Measurements from ENCODE around the gene SYNDIG1.

Gene SYNDIG1

DNA sequence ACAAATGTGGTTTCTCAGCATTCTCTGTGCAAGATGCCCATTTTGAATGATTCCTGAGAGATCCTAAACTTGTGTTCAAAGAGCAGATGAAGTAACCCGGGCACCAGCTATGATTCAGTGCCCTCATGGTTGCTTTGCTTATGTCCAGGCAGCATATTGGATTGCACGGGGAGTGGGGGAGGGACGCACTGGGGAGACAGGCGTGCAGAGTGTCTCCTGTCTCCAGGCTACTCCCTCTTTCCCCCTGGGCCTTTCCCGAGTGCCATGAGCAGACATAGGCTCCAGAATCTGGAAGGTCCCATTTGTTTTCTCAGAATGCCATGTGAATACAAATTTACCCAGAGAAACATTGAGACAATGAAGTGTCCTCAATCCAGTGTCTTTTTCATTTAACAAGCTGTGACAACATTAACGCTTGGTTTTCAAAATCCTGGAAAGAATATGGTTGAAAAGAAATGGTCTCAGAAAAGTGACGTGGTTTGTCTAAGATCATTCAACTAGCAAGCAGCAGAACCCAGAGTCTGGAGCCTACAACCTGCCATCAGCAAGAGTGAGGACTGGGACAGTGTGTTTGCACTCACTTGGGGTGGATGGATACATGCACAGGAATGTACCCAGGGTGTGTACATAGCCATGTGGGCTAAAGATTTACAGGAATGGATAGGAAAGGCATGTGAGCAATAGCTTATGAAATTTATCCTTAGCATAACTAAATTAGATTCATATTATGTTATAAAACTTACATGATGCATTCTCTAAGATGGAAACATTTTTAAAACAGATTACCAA, 4.2 kb downstream of the SYNDIG1 start:
- no peak for DNase-seq (ENCODE audit: low spot score)

DNA sequence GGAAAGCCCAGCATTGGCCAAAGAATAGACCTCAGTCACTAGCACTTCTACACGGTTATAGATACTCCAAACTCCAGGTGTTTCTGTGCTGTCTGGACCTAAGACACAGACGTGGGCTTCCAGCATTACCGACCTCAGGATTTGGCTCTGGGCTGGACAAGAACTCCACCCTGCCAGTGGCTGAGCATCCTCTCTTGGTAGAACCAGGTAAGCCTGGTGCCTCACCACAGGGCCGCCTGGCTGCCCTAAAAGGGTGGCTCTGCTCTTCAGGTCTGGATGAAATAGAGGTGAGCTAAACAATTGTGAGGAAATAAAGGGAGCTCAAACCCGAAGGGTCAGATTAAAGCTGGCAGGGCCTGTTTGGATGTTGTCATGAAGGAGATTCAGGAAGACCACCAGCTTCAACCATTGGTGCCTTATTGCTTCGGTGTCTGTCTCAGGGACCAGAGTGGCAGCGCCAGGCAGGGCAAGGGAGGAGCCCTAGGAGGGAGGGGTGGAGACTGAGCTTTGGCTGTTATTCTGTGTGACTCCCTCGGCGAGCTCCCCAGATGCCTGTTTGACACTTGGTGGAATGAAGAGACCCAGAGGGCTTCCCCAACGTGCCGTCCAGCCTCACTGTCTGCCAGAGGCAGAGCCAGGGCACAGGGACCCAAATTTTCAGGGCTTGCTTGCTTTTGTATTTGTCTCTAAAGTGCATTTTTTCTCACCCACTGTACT, 8.6 kb downstream of the SYNDIG1 start:
- no peak for DNase-seq (ENCODE audit: low spot score)

DNA sequence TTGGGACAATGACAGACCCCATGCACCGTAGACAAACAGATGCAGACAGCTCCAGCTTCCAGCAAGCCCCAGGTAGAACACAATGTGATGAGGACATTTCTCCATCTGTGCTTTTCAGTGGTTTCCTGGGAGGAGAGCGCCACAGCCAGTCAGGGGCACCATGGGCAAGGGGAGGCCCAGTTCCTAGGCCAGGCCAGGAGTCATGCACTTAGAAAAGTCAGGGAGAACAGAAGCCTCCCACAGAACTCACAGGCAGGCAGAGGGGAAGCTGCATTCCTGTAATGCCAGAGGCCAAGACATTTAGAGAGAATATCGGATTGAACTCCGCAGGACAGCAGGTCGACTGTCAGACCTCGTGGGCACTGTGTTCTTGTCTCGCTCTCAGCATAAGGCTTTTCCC, 9.2 kb downstream of the SYNDIG1 start:
- no peak for DNase-seq (ENCODE audit: low spot score)

DNA sequence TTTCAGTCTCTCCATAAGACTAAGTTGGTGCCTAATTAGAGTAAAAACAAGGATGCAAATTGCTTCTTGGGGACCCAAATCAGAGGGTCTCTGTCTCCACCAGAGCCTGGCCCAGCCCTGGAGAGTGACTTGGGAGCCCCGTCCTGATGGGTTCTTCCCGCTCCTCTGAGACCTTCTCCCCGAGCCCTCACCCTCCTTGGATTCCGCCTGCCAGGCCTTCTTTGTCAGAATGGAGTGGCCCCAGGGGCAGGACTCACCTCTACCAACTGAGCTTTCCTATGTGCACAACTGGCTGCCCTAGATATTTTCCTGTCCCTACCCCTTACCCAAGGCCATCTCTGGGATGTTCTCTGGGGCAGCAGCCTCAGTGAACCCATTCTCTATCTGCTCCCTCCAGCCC, 9.7 kb downstream of the SYNDIG1 start:
- DNase-seq (ENCODE audit: low spot score) = no peak

DNA sequence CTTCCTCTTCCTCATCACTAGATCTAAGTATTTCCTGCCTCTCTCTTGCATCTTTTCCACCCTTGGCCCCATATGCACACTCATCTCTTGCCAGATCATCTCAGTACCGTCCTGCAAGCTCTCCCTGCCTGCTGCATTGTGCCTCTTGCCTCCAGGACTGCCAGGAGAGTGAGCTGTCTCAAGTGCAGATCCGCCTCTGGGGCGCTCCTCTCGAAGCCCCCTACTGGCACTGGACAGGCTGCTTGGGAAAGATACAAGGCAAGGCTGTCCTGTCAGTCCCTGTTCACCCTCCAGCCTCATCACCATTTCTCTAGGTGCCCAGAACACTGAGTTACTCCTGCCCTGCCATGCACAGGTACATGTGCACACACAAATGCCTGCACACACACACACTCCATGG, 10.2 kb downstream of the SYNDIG1 start:
- no peak for DNase-seq (ENCODE audit: low spot score)

DNA sequence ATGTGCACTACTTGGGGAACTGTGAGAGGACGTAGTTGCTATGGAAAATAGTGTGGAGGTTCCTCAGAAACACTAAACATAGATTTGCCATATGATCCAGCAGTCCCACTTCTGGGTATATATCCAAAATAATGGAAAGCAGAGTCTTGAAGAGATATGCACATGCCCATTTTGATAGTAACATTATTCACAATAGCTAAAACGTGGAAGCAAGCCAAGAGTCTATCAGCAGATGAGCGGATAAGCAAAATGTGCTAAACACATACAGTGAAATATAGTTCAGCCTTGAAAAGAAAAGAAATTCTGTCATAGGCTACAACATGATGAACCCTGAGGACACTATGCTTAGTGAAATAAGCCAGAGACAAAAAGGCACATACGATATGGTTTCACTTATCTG, 11.1 kb downstream of the SYNDIG1 start:
- no peak for DNase-seq (ENCODE audit: low spot score)

DNA sequence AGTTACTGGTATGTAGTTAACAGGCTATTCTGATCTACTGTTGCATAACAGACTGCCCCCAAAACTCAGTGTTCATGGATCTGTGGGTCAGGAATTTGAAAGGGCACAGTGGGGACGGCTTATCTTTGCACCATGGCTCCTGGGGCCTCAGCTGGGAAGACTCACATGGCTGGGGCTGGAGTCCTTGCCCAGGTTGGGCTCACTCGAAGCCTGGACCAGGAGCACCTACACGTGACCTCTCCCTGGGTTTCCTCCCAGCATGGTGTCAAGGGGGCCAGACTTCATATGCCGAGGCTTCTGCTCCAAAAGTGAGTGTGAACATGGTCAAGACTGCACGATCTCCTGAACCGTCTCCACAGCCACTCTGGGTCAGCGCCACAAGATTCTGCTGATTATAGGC, 11.7 kb downstream of the SYNDIG1 start:
- DNase-seq (ENCODE audit: low spot score) = no peak

DNA sequence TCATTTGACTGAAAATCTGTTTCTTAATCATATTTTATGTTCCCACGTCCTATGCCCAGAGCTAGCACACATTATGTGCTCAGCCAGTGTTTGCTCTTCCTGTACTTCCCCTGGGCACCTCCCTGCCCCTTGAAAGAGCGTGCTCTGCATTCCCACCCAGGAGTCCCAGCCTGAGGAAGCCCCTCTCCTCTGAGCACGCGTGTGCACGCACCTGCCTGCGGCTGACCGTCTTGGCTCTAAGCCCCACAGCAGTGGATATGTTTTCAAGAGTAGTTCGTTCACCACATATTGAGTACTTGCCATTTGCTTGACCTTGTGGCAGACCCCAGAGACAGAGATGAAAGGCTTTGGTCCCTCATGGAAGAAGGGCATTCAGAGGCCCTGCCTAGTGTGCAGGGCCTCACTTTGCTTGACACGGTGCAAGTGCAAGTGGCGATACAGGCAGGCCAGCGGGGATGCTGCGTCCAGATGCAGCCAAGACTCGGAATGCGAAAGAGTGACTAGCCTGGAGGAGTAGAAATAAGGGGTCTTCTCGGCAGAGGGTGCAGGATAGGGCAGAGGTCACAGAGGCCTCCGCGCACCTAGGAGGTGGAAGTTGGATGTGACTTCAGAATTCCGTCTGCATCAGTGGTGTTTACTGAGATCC, 14.1 kb downstream of the SYNDIG1 start:
- DNase-seq (ENCODE audit: low spot score) = no peak

DNA sequence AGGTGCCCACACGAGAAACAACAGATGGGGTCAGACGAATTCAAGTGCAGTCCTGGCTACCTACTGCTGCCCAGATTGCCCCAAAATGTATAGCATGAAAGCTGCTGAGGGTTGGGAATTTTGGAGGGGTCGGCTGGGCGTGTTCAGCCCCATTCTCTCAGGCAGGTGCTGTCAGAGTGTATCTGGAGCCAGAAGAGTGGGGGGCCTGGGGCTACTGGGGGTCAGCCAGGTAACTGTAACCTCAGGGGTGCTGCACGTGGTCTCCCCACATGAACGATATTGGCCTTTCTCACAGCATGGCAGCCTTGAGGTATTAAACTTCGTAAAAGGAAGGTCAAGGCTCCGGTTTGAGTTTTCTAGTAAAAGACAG, 14.6 kb downstream of the SYNDIG1 start:
- DNase-seq (ENCODE audit: low spot score) = no peak

DNA sequence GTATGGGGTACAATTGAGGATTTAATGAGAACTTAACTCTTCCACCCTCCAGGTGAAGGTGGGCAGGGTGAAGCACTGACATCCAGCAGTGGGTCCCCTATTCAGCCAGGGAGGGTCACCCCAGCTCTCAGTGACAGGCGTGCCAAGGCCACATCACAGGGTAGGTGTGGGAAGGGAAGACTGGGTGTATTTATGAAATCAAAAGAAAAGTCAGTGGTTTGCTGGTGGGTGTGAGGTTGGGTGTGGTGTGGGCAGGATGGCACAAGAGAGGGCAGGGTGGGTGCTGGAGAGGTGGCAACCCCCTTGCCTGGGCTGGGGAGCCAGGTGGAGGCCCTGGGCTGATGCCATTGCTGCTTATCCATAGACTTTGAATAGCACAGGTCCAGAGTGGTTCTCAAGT, 16.6 kb downstream of the SYNDIG1 start:
- DNase-seq (ENCODE audit: low spot score) = no peak

DNA sequence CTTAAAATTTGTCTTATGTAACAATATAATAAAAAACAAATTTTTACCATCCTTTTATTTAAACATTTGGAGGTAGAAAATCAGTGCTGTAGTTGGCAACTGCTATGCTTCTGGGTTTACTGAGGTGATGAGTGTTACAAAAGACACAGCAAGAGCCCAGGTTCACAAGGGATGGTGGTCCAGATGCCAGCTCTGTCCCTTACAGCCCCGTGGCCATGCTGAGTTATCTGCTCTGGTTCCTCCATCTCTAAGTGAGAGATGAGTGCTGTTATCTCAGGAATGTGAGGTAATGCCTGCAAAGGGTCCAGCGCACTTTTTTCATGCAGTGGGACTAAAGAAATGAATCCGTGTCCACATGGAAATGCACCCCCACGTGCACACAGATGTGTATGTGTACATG, 17.8 kb downstream of the SYNDIG1 start:
- DNase-seq (ENCODE audit: low spot score) = no peak

DNA sequence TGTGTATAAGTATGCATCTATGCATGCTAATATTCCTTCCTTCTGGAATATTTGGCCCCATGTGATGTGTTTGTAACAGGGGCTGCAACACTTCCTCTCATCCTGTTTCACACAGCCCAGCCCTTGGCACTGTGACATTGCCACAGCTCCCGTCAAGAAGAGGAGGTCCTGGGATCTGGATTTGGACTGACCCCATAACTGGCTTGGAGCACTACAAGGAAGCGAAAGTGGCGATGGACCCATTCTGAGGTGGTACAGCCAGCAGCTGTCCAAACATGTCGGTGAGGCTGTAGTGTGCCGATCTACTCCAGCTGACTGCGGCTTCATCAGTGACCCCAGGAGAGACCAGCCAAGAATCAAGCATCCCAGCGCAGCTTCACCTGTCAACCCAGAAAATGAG, 18.2 kb downstream of the SYNDIG1 start:
- DNase-seq (ENCODE audit: low spot score) = no peak

DNA sequence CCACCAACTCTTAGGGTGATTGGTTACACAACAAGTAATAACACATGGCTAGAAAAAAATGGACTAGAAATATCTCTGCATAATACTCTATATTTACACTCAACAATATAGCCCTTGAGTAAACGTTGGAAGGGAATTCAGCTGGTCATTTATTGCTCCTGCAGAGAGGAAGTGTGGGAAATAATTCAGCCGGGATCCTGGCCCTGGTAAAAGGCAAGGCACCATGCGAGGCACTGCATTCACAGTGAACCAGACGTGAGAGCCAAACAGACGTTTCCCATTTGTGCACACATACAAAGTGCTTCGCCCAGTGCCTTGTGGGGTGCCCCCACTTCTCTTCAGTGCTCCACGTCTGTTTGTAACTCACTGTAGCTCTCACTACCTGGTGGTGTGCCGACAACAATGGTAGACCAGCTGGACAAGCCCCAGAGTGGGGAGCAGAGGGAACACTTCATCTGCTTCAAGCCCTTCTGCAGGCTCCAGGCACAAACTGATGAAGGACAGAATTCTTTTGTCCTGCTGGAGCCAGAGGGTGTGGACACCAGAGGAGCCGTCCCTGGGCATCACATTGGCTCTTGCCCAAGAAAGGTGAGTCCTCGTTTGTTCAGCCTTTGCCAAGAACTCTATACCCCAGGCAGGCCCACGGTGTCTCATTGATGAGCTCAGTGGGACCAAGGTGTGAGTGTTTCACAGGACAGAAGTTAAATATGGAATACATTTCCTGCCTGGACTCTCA, 18.8 kb downstream of the SYNDIG1 start:
- no peak for DNase-seq (ENCODE audit: low spot score)

DNA sequence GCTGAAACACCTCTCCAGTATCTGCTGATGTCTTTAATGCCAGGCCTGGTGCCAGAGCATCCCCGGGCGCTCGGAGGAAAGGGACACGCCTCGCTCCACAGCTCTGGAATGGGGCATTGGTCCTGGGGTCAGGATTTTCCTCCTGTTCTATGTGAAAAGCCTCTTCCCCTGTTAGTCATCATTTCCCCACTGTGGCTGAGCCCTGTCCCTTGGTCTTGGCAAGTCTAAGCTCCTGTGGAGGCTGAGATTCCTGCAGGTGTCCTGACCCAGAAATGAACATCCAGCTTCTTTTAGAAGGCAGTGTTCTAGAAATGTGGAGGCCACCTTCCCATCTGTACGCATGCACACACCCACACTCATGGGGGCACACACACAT, 19.4 kb downstream of the SYNDIG1 start:
- DNase-seq (ENCODE audit: low spot score) = no peak

DNA sequence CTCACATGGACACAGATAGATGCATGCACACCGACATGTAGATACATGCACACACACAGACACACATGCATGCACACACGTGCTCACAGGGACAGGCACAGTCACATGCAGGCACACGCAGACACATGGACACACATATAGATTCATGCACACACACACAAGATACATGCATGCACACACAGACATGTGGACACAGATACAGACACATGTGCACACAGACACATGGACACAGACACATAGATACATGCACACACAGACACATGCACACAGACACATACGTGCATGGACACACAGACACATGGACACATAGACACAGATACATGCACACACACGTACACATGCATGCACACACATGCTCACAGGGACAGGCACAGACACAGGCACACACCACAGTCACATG, 19.8 kb downstream of the SYNDIG1 start:
- no peak for DNase-seq (ENCODE audit: low spot score)

DNA sequence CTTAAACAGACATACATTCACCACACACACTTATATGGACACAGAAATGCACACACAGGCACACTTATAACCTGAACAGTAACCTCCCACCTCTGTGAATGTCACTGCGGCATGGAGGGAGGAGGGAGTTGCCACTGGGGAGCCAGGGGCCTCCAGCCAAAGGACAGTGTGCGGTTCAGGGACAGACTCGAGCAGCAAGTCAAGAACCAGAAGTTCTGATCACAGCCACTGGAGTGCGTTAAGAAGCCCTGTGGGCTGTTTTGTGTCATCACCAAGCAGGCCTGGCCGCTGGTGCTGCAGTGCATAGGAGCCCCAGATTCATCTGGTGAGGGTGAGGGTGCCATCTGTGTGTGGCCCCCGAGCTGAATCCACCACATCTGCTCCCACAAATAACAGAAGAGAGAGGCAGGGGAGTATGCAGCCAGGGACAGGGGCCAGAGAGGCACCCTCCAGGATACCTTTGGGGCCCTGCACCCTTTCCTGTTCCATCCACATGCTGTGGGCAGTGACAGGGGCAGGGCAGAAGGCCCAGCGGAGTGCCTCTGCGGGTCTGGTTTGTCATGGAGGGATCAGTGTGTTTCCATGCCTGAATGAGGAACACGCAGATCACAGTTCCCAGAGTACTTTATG, 20.3 kb downstream of the SYNDIG1 start:
- DNase-seq (ENCODE audit: low spot score) = no peak

DNA sequence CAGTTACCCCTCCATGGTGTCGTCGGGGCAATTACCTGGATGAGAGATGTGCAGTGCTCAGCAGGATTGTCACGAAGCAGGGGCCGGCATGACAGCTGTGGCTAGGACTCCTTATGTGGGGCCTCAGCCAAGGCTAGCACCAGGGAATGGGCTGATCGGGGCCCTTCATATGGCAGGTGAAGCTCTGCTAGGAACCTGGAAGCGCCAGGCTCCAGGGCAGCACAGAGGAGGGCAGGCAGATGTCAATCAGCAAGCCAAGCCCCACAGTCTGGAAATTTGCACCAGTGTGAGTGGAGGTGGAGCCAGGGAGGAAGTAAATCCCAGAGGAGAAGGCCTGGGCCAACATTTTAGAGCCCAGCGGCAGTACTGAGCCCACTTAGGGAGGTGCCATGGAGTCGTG, 21.2 kb downstream of the SYNDIG1 start:
- no peak for DNase-seq (ENCODE audit: low spot score)

DNA sequence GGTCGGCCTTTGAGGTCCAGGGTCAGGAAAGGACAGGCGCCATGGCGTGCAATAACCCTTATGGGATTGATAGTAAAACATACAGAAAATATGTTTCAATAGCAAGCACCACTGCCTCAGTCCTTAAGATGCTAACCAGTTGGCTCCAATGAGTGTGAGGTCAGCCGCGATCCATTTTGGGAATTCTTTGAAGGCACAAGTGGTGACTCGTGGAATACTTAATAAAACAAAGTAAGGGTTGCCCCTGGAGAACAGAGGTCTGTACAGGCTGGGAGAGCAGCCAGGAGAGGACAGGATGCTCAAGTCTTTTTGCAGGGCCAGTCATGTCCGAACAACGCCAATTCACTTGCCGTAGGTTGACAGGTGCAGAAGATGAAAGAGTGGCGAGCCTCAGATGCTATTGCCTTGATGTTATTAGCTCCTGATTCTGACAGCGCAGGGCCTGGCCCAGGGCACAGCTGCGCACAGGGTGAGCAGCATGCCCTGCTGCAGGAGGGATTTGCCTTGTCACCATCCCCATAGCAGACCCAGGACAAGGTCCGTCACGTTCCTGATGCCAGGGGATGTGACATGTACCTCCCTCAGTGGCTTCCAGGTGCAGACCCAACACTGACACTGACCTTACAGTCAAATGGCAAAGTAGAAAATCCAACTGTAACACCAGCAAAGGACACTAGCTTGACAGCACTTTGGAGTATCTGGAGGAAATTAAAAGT, 21.8 kb downstream of the SYNDIG1 start:
- DNase-seq (ENCODE audit: low spot score) = no peak

DNA sequence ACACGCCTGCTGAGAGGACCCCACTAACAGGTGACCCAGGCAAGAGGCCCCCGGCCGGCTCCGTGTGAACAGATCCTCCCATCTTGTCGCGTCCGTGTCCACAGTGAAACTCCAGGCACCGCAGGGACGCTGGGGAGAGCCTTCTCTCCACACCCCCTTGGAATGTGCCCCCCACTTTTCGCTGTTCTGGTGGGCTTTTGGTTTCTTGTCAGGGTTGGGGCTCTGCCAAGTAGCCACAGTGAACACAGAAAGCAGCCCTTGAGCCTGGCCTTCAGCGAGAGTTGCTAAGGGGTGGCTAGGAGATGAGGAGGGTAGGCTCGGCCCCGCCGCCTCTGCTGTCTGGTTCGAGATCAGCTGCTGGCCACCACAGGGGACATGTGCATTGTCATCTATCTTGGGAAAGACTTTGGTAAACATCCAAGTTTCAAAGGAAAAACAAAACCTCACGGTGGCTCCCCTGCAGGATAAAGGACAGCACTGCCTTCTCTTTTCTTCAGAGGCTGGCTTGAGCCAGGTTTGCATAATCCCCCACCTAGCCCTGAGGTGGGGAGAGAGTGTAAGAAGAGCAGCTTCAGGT, 22.7 kb downstream of the SYNDIG1 start:
- DNase-seq (ENCODE audit: low spot score) = no peak

DNA sequence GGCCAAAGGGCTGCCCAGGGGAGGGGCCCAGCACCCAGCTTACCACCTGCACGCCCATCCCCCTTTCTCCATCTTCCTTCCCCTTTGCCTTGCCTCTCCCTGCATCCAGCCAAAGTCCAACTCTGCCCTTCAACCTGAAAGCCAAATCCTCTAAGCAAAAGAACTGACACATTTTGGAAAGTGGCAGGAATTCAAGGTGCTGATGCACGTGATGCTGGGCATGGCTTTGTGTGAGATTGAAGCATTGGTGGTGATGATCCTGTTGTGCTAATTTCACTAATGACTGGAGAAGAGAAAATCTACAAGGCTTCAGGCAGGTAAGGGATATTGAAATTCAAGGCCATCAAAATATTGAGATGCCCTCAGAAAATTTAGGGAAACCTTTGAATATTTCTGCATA, 23.3 kb downstream of the SYNDIG1 start:
- DNase-seq (ENCODE audit: low spot score) = no peak

DNA sequence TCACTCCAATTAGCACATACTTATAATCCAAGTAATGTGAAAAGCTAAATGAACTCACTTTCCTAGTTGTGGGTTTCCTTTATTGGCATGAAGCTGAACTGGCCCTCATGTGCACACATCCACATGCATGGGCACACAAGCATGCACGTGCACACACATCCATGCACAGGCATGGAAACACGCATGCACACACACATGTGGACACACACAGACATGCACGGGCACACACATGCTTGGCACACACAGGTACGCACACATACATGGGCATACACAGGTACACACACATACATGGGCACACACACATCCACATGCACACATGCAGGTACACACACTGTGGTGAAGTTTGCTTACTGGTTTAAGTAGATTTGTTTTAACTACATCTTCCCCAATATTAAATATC, 23.8 kb downstream of the SYNDIG1 start:
- DNase-seq (ENCODE audit: low spot score) = no peak

All from HuH-7.5 (cell line).